Measurements from ENCODE around the gene PIAS1.

The PIAS1 gene

DNA sequence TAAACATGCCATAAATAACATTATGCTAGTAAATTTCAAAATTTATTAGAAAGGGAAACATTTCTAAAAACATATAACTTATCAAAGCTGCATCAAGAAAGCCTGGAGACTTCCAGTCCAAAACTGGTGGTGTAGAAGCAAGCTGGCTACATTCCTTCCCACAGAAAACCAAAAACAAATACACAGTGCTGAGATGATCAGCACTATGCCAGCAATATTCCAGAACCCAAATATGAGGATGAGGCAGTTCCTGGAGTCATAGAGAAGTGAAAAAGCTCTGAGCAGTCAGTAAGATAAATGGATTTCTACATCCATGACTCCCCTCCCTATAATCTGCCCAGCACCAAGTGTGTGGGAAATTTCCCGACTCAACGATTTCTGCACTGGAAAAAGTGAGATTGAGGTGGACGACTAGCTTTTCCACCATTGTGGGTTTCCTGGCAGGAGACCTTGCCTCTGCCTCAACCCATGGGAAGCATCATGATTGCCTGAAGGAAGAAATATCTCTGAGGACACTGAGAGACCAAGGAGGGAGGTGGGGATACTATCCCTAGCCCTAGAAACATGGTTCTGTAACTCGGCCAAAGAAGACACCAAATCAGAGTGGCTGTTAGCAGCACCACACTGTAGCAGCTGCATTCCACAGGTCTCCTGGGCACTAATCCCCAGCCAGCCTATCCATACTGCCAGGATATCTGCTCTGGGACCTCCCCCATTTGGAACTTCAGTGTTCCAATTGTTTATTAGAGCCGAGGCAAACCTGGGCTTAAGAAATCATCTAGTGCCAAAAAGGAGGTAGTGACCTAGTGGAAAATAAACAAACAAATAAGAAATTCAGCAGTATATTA, 187.2 kb downstream of the PIAS1 start:
- Mint-ChIP-seq H3K36me3 (peaks cover 11% of the 10 kb centered on the region), H3K27me3 (peaks cover 52% of the 10 kb centered on the region), H3K4me1 (no peaks in the 10 kb centered on the region), H3K4me3 (no peak overlapping the region), H3K27ac (no peak overlapping the region), H3K9me3 (peaks cover 11% of the 10 kb centered on the region)
- ATAC-seq: no peak
